GM21526 (cell line): ENCODE measurements around the gene FUT2.

Experiments
- ATAC-seq: cut with Tn5 transposase; IDR thresholded peaks from one replicate; pipeline ENCODE4 v1.9.1; 2021; ENCODE audit warnings: moderate library complexity; ENCODE audit not compliant: unreplicated experiment, low FRiP score

FUT2 gene

GRCh38 chr19:48746738-48747575 lies 51.2 kb downstream of the FUT2 start, which contains the start of gene IZUMO1:
TSS of gene IZUMO1 (minus strand) at chr19:48746909. CDS start at chr19:48745859, 1,050 bp downstream.
- ATAC-seq, result no peak

- no peak for ATAC-seq
Measured at GRCh38 chr19:48749571-48750198, 53.9 kb downstream of the FUT2 start.

GRCh38 chr19:48750351-48750750 lies 54.6 kb downstream of the FUT2 start:
- no peak for ATAC-seq

GRCh38 chr19:48750771-48751504 lies 55.2 kb downstream of the FUT2 start:
- no peak for ATAC-seq

GRCh38 chr19:48751845-48752495 lies 56.2 kb downstream of the FUT2 start:
- ATAC-seq, result no peak

GRCh38 chr19:48752496-48753365 lies 57.0 kb downstream of the FUT2 start, which contains the start of gene FUT1:
TSS of gene FUT1 (minus strand) at chr19:48752641. CDS start at chr19:48751281, 1,360 bp downstream.
- ATAC-seq, result no peak

GRCh38 chr19:48755084-48755641 lies 59.4 kb downstream of the FUT2 start, which contains the start of gene FGF21:
TSS of gene FGF21 (plus strand) at chr19:48755524. CDS start at chr19:48756237, 713 bp downstream.
- no peak for ATAC-seq
